ENCODE measurements around the gene FLRT2.

DNA sequence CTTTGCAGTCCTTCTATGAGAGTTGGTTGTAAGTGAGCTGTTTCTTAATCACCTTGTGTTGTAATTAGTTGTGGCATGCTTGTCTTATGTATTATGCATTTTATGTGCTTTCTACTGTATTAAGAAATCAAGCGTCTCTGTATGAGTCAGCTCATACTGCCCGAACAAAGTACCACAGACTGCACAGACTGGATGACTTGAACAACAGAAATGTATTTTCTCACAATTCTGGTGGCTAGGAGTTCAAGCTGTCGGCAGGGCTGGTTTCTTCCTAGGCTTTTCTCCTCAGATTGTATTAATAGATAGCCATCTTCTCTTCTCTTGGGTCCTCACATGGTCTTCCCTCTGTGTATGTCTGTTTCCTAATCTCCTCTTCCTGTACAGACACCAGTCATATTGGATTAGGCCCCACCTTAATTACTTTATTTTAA is 77.7 kb downstream of the FLRT2 start:
- TF ChIP-seq, protein P1, sequence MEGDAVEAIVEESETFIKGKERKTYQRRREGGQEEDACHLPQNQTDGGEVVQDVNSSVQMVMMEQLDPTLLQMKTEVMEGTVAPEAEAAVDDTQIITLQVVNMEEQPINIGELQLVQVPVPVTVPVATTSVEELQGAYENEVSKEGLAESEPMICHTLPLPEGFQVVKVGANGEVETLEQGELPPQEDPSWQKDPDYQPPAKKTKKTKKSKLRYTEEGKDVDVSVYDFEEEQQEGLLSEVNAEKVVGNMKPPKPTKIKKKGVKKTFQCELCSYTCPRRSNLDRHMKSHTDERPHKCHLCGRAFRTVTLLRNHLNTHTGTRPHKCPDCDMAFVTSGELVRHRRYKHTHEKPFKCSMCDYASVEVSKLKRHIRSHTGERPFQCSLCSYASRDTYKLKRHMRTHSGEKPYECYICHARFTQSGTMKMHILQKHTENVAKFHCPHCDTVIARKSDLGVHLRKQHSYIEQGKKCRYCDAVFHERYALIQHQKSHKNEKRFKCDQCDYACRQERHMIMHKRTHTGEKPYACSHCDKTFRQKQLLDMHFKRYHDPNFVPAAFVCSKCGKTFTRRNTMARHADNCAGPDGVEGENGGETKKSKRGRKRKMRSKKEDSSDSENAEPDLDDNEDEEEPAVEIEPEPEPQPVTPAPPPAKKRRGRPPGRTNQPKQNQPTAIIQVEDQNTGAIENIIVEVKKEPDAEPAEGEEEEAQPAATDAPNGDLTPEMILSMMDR (IDR thresholded peaks at IDR 0.05) = no peak
- no peak for TF ChIP-seq EZH2 (IDR thresholded peaks at IDR 0.05; ENCODE audit: borderline replicate concordance, insufficient read depth, low read depth, low read length, poor library complexity, severe bottlenecking)

All from B cell (primary cell).